Endothelial cell of umbilical vein (primary cell): Measurements from ENCODE around the gene PMFBP1. TPM values are rescaled to one million over a fixed set of nuclear protein-coding genes. Genes with fewer than 3 reads are reported as not detected.

Experiments used
- BruUV-seq: library from RNA; stranded (reverse); fragments of 400-500 nt; replicated peaks from 2 replicates; lab custom pipeline; 2021; lab: Mats Ljungman, UMichigan
- CTCF ChIA-PET: fragments of 300-600, 350-600 bp; sonication (Branson Sonifier 250); formaldehyde crosslinking; loops from one replicate; lab custom pipeline; 2021; ENCODE audit warnings: antibody characterized with exemption, inconsistent platforms; lab: Charles Lee
- POLR2A ChIA-PET: fragments of 300-600, 350-600 bp; sonication (Branson Sonifier 250); formaldehyde crosslinking; loops from one replicate; lab custom pipeline; 2021; ENCODE audit warnings: antibody characterized with exemption, inconsistent platforms; lab: Charles Lee
- DNase-seq: peaks from one replicate; pipeline ENCODE4 v3.0.0-alpha.2; 2011; ENCODE audit warnings: low read depth, low spot score
- FAIRE-seq: peaks from 2 replicates; lab custom pipeline; 2011; peaks lifted over from hg19 to GRCh38; lab: Jason Lieb, UNC
- H2AFZ ChIP-seq: 2 replicates; pipeline ENCODE4 v1.6.0; 2012; ENCODE audit warnings: low read depth, low read length, control low read depth, inconsistent platforms
- H3K27ac ChIP-seq: 2 replicates; pipeline ENCODE4 v1.5.1; 2011; ENCODE audit warnings: low read depth, mild to moderate bottlenecking, control low read depth, low read length, moderate library complexity; ENCODE audit not compliant: insufficient read depth
- H3K27me3 ChIP-seq, 2 experiments: 2 replicates each; pipeline versions ENCODE4 v1.6.0 to v1.6.1; 2011; ENCODE audit warnings: low read length in 2 of 2, mixed read lengths in 1 of 2; ENCODE audit not compliant: control insufficient read depth in 2 of 2, insufficient read depth in 2 of 2
- H3K36me3 ChIP-seq, 2 experiments: 2 replicates in 1 of 2; 3 replicates in 1 of 2; pipeline ENCODE4 v1.5.1; 2011; ENCODE audit warnings: low read length in 2 of 2, mild to moderate bottlenecking in 1 of 2, moderate library complexity in 1 of 2; ENCODE audit not compliant: control insufficient read depth in 2 of 2, insufficient read depth in 2 of 2; ENCODE audit errors: extremely low read depth in 1 of 2
- H3K4me1 ChIP-seq: 3 replicates; pipeline ENCODE4 v1.5.1; 2011; ENCODE audit warnings: mild to moderate bottlenecking, low read length; ENCODE audit not compliant: control insufficient read depth, insufficient read depth; ENCODE audit errors: extremely low read depth
- H3K4me2 ChIP-seq: 2 replicates; pipeline ENCODE4 v1.6.1; 2011; ENCODE audit warnings: low read length, control low read depth, mixed read lengths; ENCODE audit not compliant: insufficient read depth
- H3K4me3 ChIP-seq, 3 experiments: fragments of 200-600 bp in 1 of 3; sonication (generic), shearing (Covaris generic) in 1 of 3; replicated peaks in 1 of 3; 2 replicates each; pipeline ENCODE4 v1.5.1; 2011 to 2016; ENCODE audit warnings: control low read depth in 3 of 3, low read length in 3 of 3, mild to moderate bottlenecking in 2 of 3, inconsistent platforms in 1 of 3, low read depth in 1 of 3, moderate library complexity in 1 of 3; ENCODE audit not compliant: insufficient read depth in 1 of 3
- H3K79me2 ChIP-seq: 2 replicates; pipeline ENCODE4 v1.6.0; 2012; ENCODE audit warnings: low read length, inconsistent platforms; ENCODE audit not compliant: control insufficient read depth, insufficient read depth
- H3K9ac ChIP-seq: replicated peaks from 2 replicates; pipeline ENCODE3; 2011; ENCODE audit warnings: low read length, control low read depth; ENCODE audit not compliant: insufficient read depth; ENCODE audit errors: extremely low read depth
- H3K9me1 ChIP-seq: replicated peaks from 3 replicates; pipeline ENCODE4 v1.6.0; 2011; ENCODE audit warnings: mild to moderate bottlenecking, low read length; ENCODE audit not compliant: control insufficient read depth, insufficient read depth; ENCODE audit errors: extremely low read depth
- H3K9me3 ChIP-seq: replicated peaks from 2 replicates; pipeline ENCODE4 v1.5.1; 2012; ENCODE audit warnings: low read length, inconsistent platforms; ENCODE audit not compliant: control insufficient read depth, insufficient read depth
- H4K20me1 ChIP-seq: replicated peaks from 2 replicates; pipeline ENCODE3; 2011; ENCODE audit warnings: mild to moderate bottlenecking, low read length; ENCODE audit not compliant: control insufficient read depth, insufficient read depth; ENCODE audit errors: extremely low read depth
- EZH2 ChIP-seq: IDR thresholded peaks from 2 replicates; pipeline ENCODE4 v1.6.1; 2012; ENCODE audit warnings: borderline replicate concordance, low read depth, mild to moderate bottlenecking, moderate library complexity, low read length, inconsistent platforms; ENCODE audit not compliant: severe bottlenecking
- FOS ChIP-seq: IDR thresholded peaks from 2 replicates; pipeline ENCODE4 v1.6.1; 2011; ENCODE audit warnings: mild to moderate bottlenecking, low read length, moderate library complexity, borderline replicate concordance; ENCODE audit not compliant: insufficient read depth
- GATA2 ChIP-seq: IDR thresholded peaks from 2 replicates; pipeline ENCODE4 v1.7.0; 2011; ENCODE audit warnings: low read depth, mild to moderate bottlenecking, moderate library complexity, mixed read lengths, low read length; ENCODE audit not compliant: insufficient read length, insufficient read depth
- JUN ChIP-seq: IDR thresholded peaks from 2 replicates; pipeline ENCODE4 v1.6.1; 2011; ENCODE audit warnings: borderline replicate concordance, low read depth; ENCODE audit not compliant: insufficient read length, insufficient read depth
- MAX ChIP-seq: IDR thresholded peaks from 2 replicates; pipeline ENCODE4 v1.6.1; 2011; ENCODE audit not compliant: insufficient read depth, insufficient read length
- MYC ChIP-seq: IDR thresholded peaks from one replicate; pipeline ENCODE4 v1.6.1; 2011; ENCODE audit warnings: mild to moderate bottlenecking, low read depth, low read length
- POLR2A ChIP-seq: IDR thresholded peaks from 2 replicates; pipeline ENCODE4 v1.6.1; 2012; ENCODE audit warnings: low read depth, mild to moderate bottlenecking, control low read depth, low read length
- POLR2AphosphoS5 ChIP-seq: IDR thresholded peaks from 2 replicates; pipeline ENCODE4 v1.6.1; 2012; ENCODE audit warnings: low read depth, mild to moderate bottlenecking, control low read depth, low read length, moderate library complexity; ENCODE audit not compliant: insufficient read depth
- dilution Hi-C: fragments of 300-500 bp; cut with MboI; formaldehyde crosslinking; loops from one replicate; pipeline ENCODE4 v1.15.0; 2019; ENCODE audit warnings: low sequenced_read_pairs; ENCODE audit not compliant: extremely low pct_ligation_motif_present
- intact Hi-C: fragments of 100-400 bp; cut with micrococcal nuclease; formaldehyde crosslinking; loops from one replicate; pipeline ENCODE4 v1.10.0; 2022
- polyA plus RNA-seq, 4 experiments: library from polyadenylated mRNA; depleted of rRNA in 3 of 4; stranded (reverse) in 3 of 4; unstranded in 1 of 4; fragments of >200 nt; gene quantifications; 2 replicates each; pipeline versions ENCODE4 v1.2.1 to v1.2.3, GENCODE V29; 2011 to 2012; ENCODE audit warnings: missing spikeins in 1 of 4
- total RNA-seq: library from RNA; stranded (reverse); gene quantifications from 2 replicates; pipeline ENCODE4 v1.2.3, GENCODE V29; 2021
- TF ChIP-seq, protein P1 (sequence below), 2 donors: IDR thresholded peaks; 1 replicate in 1 of 2; 2 replicates in 1 of 2; pipeline ENCODE4 v1.5.1; 2011; ENCODE audit warnings: low read length in 2 of 2, mild to moderate bottlenecking in 2 of 2, moderate library complexity in 2 of 2, control low read depth in 1 of 2, inconsistent platforms in 1 of 2, low read depth in 1 of 2; ENCODE audit not compliant: insufficient read depth in 1 of 2; ENCODE audit errors: extremely low read depth in 1 of 2

The PMFBP1 gene
- total and polyA plus RNA-seq, 2 donors (not counting 3 experiments of a cell fraction or from before 2014, with no cell fraction given) = 0.12 to 0.42 TPM

DNA sequence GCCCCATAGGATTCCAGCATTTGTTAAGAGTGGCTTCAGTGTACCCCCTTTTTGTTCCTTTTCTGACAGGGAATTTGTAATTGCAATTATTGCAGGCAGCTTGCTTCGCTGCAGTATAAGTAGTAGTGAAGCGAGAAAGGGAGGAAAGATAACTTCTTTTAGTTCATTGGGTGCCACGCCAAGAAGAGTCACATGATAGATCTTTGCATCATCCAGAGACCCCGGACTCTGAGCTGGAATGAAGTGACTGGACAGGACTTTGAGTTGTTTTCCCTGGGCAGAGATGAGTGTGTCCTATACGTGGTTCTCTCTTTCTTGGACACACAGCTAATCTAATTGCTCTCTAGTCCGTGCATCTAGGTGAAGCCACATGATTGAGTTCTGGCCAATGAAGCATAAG lies 44.8 kb upstream of the PMFBP1 start:
- no peaks in the 10 kb centered on the region for H3K9me3 ChIP-seq
- BruUV-seq = no TSS peak
- no peaks in the 10 kb centered on the region for H3K4me1 ChIP-seq
- no peaks in the 10 kb centered on the region for H3K79me2 ChIP-seq
- no peak overlapping the region for H3K4me2 ChIP-seq
- no peak overlapping the region for H3K4me3 ChIP-seq
- peaks cover 7 to 9% of the 10 kb centered on the region in 2 experiments for H3K27me3 ChIP-seq
- no peaks in the 10 kb centered on the region for H4K20me1 ChIP-seq
- TF ChIP-seq FOS = no peak
- no peak for TF ChIP-seq EZH2
- no peak for TF ChIP-seq GATA2
- TF ChIP-seq MYC = no peak
- no peak for TF ChIP-seq JUN
- TF ChIP-seq, protein P1, sequence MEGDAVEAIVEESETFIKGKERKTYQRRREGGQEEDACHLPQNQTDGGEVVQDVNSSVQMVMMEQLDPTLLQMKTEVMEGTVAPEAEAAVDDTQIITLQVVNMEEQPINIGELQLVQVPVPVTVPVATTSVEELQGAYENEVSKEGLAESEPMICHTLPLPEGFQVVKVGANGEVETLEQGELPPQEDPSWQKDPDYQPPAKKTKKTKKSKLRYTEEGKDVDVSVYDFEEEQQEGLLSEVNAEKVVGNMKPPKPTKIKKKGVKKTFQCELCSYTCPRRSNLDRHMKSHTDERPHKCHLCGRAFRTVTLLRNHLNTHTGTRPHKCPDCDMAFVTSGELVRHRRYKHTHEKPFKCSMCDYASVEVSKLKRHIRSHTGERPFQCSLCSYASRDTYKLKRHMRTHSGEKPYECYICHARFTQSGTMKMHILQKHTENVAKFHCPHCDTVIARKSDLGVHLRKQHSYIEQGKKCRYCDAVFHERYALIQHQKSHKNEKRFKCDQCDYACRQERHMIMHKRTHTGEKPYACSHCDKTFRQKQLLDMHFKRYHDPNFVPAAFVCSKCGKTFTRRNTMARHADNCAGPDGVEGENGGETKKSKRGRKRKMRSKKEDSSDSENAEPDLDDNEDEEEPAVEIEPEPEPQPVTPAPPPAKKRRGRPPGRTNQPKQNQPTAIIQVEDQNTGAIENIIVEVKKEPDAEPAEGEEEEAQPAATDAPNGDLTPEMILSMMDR (IDR thresholded peaks at IDR 0.05; ENCODE audit: extremely low read depth in 1 of 2, insufficient read depth in 1 of 2, low read depth in 1 of 2, low read length in 2 of 2) = no peak
- TF ChIP-seq POLR2A = no peak
- TF ChIP-seq MAX = no peak
- TF ChIP-seq POLR2AphosphoS5 = no peak
- no peak overlapping the region for H3K27ac ChIP-seq
- intact Hi-C loops = no loop called here
- DNase-seq (no peak), FAIRE-seq (no peak)
- dilution Hi-C loops = no loop called here
- H3K9me1 ChIP-seq = no peaks in the 10 kb centered on the region
- H3K36me3 ChIP-seq = no peaks in the 10 kb centered on the region
- H3K9ac ChIP-seq = no peak overlapping the region
- POLR2A ChIA-PET = no interaction called here
- CTCF ChIA-PET = interaction anchor here (0.8 kb wide), 1 partner anchor 10 kb away, joined by 4 read pairs; no protein-coding TSS in a partner anchor
- H2AFZ ChIP-seq = no peak overlapping the region
